ENCODE data around the gene SDR9C7.
"Not testable (repeated sequence)": the region's sequence is repeated elsewhere in the genome, so short reads cannot be mapped to it uniquely, and the experiment has no call there.

The SDR9C7 gene

DNA sequence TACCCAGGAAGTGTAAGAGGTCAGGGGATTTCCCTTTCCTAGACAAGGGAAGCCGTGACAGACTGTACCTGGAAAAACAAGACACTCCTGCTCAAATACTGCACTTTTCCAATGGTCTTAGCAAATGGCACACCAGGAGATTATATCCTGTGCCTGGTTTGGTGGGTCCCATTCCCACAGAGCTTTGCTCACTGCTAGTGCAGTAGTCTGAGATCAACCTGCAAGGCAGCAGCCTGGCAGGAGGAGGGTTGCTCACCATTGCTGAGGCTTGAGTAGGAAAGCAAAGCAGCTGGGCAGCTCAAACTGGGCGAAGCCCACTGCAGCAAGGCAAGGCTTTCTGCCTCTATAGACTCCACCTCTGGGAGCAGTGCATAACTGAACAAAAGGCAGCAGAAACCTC lies 24.2 kb upstream of the SDR9C7 start:
- Mint-ChIP-seq H3K27ac (no peak overlapping the region), H3K36me3 (ENCODE audit: low read depth) (no peaks in the 10 kb centered on the region), H3K4me3 (no peak overlapping the region), H3K4me1 (ENCODE audit: low read depth) (no peaks in the 10 kb centered on the region), H3K9me3 (peaks cover 7% of the 10 kb centered on the region), H3K27me3 (ENCODE audit: low read depth) (peaks cover 26% of the 10 kb centered on the region)

DNA sequence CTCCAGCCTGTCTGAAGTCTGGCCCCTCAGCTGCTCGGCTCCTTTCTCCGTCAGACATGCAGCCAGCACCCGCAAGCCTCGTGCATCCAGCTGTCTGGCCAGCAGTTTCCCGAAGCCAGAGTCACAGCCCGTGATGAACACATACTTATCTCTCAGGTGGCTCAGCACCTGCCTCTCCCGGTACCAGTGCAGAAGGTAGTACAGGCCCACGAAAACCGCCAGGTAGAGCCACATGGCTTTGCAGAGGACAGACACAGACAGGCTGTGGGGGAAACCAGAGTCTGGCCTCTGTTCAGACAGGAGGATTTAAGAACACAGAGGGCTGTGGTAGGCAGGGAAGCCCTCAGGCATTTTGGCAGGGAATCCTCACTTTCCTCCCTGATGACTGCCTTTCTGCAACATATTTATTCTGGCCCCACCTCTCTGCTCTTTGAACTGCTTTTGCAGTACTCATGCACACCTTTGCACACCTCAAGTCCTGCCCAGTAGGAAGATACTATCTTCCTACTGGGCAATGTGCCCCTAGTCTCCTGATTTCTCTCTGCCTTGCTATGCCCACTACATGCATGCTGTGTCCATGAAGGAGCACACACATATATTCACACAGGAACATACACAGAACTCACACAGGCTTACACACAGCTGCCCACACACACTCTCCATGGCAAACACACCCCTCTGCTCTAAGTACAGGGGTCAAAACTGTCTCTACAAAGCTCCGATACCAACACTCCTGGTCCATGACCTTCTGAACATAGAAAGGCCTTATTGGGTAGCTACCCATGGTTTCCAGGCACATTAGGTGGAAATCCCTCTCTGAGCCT lies 23.2 kb upstream of the SDR9C7 start, which contains the start of gene RDH16:
Gene RDH16 (minus strand): TSS at position 380 of the 824 bp plus-strand sequence. CDS start 146 bp downstream, at position 234.
- Mint-ChIP-seq H3K4me3 (no peak within 1 kb of the TSS), H3K4me1 (ENCODE audit: low read depth) (no peaks in the 10 kb centered on the region), H3K36me3 (ENCODE audit: low read depth) (no peaks in the 10 kb centered on the region), H3K27me3 (ENCODE audit: low read depth) (peaks cover 25% of the 10 kb centered on the region), H3K27ac (no peak within 1 kb of the TSS), H3K9me3 (peaks cover 6% of the 10 kb centered on the region)

DNA sequence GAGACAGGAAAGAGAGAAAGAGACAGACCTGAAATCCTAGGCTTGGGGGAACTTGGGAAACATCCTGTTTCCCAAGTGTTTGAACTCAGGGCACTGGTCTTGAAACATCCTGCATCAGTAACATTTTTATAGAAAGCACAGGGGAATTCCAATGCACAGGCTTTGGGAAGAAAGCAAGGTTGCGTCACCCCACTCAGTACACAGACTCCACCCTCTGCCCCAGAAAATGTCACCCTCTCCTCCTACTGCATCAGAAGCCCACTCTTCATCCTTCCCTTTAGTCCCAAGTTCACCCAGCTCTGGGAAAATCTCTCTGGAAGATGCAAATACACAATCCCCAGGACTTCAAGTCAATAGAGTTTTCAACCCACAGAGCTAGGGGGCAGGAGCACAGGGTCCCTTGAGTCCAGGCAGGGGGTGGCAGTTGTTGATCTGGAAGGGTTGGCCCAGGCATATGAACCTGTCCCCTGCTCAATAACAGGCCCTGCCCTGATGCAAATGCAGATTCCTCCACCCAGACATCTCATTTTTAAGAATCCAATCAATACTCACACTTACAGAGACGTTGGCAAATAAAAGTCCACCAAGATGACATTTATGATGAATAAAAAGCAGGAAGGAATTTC lies 21.5 kb upstream of the SDR9C7 start:
- no peak overlapping the region for H3K27ac Mint-ChIP-seq
- no peaks in the 10 kb centered on the region for H3K9me3 Mint-ChIP-seq
- no peaks in the 10 kb centered on the region for H3K4me1 Mint-ChIP-seq (ENCODE audit: low read depth)
- H3K4me3 Mint-ChIP-seq = no peak overlapping the region
- H3K36me3 Mint-ChIP-seq (ENCODE audit: low read depth) = no peaks in the 10 kb centered on the region
- peaks cover 10% of the 10 kb centered on the region for H3K27me3 Mint-ChIP-seq (ENCODE audit: low read depth)

- Mint-ChIP-seq H3K27me3 (ENCODE audit: low read depth) (peaks cover 6% of the 10 kb centered on the region), H3K27ac (no peak overlapping the region), H3K36me3 (ENCODE audit: low read depth) (no peaks in the 10 kb centered on the region), H3K9me3 (no peaks in the 10 kb centered on the region), H3K4me1 (ENCODE audit: low read depth) (no peaks in the 10 kb centered on the region), H3K4me3 (no peak overlapping the region)
Measured at GRCh38 chr12:56954958-56955355, 20.7 kb upstream of the SDR9C7 start.

DNA sequence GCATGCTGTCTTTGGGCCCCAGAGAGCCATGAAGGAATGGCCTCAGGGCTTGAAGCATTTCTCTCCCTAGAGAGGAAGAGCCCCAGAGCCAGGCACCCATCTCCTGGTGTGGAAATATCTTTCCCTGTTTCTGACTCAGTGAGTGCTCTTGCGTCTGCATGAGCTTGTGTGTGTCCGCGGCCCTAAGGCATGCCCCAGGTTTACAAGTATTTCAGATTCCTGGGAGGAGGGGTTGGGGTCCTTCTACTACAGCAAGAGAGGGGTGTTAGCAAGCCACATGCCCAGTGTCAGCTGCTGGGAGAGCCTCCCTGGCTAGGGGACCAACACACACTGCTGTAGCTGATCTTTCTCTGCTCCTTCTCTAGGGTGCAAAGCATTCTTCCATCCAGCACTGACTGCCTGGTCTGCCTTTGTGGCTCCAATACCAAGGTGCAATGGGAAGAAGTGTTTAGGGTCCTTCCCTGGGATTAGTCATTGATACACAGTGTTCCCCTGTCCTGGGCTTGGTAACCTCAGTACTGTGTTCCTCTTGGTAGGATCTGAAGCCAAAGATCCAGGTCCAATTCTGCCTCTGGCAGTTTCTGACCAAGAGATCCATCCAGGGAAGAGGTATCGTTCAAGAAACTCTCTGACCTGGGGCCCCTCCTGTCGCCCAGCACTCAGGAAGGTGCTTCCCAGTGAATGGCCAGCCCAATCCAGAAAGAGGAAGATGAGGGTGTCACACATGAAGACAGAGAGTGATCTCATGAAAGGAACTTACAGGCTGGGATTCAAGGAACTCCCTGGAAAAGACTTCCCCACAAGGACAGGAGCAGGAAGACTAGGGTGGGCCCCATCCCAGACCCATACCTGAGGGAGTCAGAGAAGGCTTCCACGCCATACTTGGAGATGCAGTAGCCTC lies 20.1 kb upstream of the SDR9C7 start:
- peaks cover 1% of the 10 kb centered on the region for H3K27me3 Mint-ChIP-seq (ENCODE audit: low read depth)
- H3K4me3 Mint-ChIP-seq = no peak overlapping the region
- no peaks in the 10 kb centered on the region for H3K36me3 Mint-ChIP-seq (ENCODE audit: low read depth)
- H3K4me1 Mint-ChIP-seq (ENCODE audit: low read depth) = no peaks in the 10 kb centered on the region
- H3K9me3 Mint-ChIP-seq = no peaks in the 10 kb centered on the region
- H3K27ac Mint-ChIP-seq = no peak overlapping the region

DNA sequence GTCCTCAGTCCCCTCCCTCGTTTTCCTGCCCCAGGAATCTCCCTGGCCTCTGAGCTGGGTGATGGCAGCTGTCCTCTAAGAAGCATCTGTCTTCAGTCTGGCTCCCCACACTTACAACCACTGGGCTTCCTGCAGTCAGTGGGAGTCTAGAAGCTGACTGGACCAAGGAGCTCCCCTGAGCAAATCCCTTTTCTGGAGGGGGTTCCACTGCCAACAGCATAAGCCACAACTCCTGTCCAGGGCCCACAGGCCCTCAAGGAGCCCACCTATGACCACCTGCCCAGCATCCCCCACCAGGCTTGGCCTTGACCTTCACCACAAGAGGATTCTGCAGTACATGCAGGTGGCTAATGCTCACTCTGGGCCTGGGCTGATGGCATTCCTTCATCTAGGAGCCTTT lies 19.1 kb upstream of the SDR9C7 start:
- no peaks in the 10 kb centered on the region for H3K4me1 Mint-ChIP-seq (ENCODE audit: low read depth)
- H3K36me3 Mint-ChIP-seq (ENCODE audit: low read depth) = no peaks in the 10 kb centered on the region

DNA sequence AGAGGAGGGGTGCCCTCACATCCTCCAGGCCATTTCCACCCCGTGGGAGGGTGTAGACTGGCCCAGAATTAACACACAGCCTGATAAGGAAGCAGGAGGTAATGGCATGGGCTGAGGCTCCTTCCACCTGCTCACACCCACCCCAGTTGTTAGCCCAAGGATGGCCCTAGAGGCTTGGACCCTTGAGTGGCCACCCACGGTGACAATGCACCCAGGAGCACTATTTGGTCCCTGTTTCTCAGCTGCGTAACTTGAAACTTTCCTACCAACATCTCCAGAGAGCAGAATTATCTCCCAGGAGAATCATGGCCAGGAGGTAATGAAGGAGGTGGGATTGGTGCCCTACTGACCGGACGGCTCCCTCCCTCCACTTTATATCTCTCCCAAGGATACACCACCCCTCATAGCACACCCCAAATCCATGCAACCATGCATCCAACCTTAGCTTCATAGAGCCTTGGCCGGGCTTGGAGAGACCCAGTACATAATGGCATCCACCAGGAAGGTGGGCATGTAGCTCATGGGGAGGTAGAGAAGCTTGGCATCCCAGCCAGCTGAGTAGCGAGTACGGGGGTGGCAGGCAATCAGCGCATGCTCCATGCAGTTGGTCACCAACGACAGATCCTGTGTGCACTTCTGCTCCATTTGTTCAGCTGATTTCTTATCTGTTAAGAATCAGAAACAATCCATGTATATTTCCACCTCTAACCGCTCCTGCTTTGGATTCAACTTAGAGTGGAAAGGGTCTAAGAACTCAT lies 17.6 kb upstream of the SDR9C7 start:
- Mint-ChIP-seq H3K4me1 (ENCODE audit: low read depth) (no peaks in the 10 kb centered on the region), H3K9me3 (no peaks in the 10 kb centered on the region), H3K36me3 (ENCODE audit: low read depth) (no peaks in the 10 kb centered on the region), H3K27me3 (ENCODE audit: low read depth) (peaks cover 11% of the 10 kb centered on the region), H3K27ac (no peak overlapping the region), H3K4me3 (no peak overlapping the region)

More for the DNA sequence above, 19.1 kb upstream of the SDR9C7 start:
- Mint-ChIP-seq H3K9me3 (no peaks in the 10 kb centered on the region), H3K27ac (no peak overlapping the region), H3K4me3 (no peak overlapping the region), H3K27me3 (ENCODE audit: low read depth) (no peaks in the 10 kb centered on the region)

GRCh38 chr12:56948881-56949280 lies 14.7 kb upstream of the SDR9C7 start:
- Mint-ChIP-seq H3K9me3 (no peaks in the 10 kb centered on the region), H3K4me1 (ENCODE audit: low read depth) (no peaks in the 10 kb centered on the region), H3K36me3 (ENCODE audit: low read depth) (no peaks in the 10 kb centered on the region), H3K27me3 (ENCODE audit: low read depth) (peaks cover 32% of the 10 kb centered on the region), H3K27ac (no peak overlapping the region), H3K4me3 (no peak overlapping the region)

DNA sequence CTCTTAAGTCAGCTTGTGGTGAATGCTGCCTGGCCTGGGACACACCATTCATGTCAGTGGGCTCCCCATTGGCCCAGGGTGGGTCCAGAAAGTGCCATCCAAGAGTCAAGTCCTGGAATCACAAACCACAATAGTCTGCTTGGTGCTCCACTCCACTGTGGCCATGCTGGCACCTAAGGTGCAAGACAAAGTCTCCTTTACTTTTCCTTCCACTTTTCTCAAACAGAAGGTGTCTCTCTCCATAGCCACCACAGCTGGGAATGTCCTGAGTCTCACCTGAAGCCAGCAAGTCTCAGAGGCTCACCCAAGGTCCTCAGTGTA lies 14.2 kb upstream of the SDR9C7 start:
- H3K27ac Mint-ChIP-seq = no peak overlapping the region
- peaks cover 37% of the 10 kb centered on the region for H3K27me3 Mint-ChIP-seq (ENCODE audit: low read depth)
- no peak overlapping the region for H3K4me3 Mint-ChIP-seq
- no peaks in the 10 kb centered on the region for H3K4me1 Mint-ChIP-seq (ENCODE audit: low read depth)
- no peaks in the 10 kb centered on the region for H3K36me3 Mint-ChIP-seq (ENCODE audit: low read depth)
- H3K9me3 Mint-ChIP-seq = no peaks in the 10 kb centered on the region

GRCh38 chr12:56947633-56948456 lies 13.6 kb upstream of the SDR9C7 start:
- H3K27ac Mint-ChIP-seq = no peak overlapping the region
- H3K36me3 Mint-ChIP-seq (ENCODE audit: low read depth) = no peaks in the 10 kb centered on the region
- no peaks in the 10 kb centered on the region for H3K4me1 Mint-ChIP-seq (ENCODE audit: low read depth)
- no peak overlapping the region for H3K4me3 Mint-ChIP-seq
- peaks cover 39% of the 10 kb centered on the region for H3K27me3 Mint-ChIP-seq (ENCODE audit: low read depth)
- no peaks in the 10 kb centered on the region for H3K9me3 Mint-ChIP-seq

DNA sequence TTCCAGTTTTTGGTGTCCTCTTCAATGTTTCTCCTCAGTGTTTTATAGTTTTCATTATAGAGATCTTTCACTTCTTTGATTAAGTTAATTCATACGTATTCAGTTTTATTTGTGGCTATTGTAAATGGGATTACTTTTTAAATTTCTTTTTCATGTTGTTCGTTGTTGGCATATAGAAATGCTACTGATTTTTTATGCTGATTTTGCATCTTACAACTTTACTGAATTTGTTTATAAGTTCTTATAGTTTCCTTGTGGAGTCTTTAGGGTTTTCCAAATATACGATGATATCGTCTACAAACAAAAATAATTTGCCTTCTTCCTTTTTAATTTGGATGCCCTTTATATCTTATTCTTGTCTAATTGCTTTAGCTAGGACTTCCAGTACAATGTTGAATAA lies 9.7 kb upstream of the SDR9C7 start:
- H3K9me3 Mint-ChIP-seq = no peaks in the 10 kb centered on the region
- H3K36me3 Mint-ChIP-seq (ENCODE audit: low read depth) = no peaks in the 10 kb centered on the region
- H3K27ac Mint-ChIP-seq = no peak overlapping the region
- H3K4me1 Mint-ChIP-seq (ENCODE audit: low read depth) = peaks cover 6% of the 10 kb centered on the region
- peaks cover 39% of the 10 kb centered on the region for H3K27me3 Mint-ChIP-seq (ENCODE audit: low read depth)
- H3K4me3 Mint-ChIP-seq = no peak overlapping the region

DNA sequence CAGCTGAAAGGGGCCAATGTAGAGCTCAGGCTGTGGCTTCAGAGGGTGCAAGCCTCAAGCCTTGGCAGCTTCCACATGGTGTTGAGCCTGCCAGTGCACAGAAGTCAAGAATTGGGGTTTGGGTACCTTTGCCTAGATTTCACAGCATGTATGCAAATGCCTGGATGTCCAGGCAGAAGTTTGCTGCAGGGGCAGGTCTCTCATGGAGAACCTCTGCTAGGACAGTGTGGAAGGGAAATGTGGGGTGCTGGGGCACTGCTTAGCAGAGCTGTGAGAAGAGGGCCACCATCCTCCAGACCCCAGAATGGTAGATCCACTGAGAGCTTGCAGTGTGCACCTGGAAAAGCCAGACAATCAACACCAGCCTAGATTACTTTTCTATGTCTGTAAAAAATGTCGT lies 9.2 kb upstream of the SDR9C7 start:
- H3K27ac Mint-ChIP-seq; H3K4me3 Mint-ChIP-seq; H3K36me3 Mint-ChIP-seq (ENCODE audit: low read depth); H3K9me3 Mint-ChIP-seq; H3K4me1 Mint-ChIP-seq (ENCODE audit: low read depth): not testable (repeated sequence)
- peaks cover 39% of the 10 kb centered on the region for H3K27me3 Mint-ChIP-seq (ENCODE audit: low read depth)

- Mint-ChIP-seq H3K27me3 (ENCODE audit: low read depth) (peaks cover 27% of the 10 kb centered on the region), H3K4me3 (no peak overlapping the region), H3K4me1 (ENCODE audit: low read depth) (peaks cover 6% of the 10 kb centered on the region), H3K27ac (no peak overlapping the region), H3K9me3 (no peaks in the 10 kb centered on the region), H3K36me3 (ENCODE audit: low read depth) (no peaks in the 10 kb centered on the region)
Measured at GRCh38 chr12:56941299-56942017, 7.2 kb upstream of the SDR9C7 start.

All from T-helper 1 cell treated with Interleukin-12 subunit alpha and Interleukin-12 subunit beta and Interleukin-4 antibody, amounts not matched to agents 30 μg/mL and 1 μg/mL, for 36 hours (primary cell).